HG03354 (cell line): Measurements from ENCODE around the gene GEMIN5.

Experiments
- ATAC-seq: cut with Tn5 transposase; IDR thresholded peaks from one replicate; pipeline ENCODE4 v1.9.1; 2021; ENCODE audit warnings: mild to moderate bottlenecking; ENCODE audit not compliant: unreplicated experiment, poor library complexity, severe bottlenecking

Gene GEMIN5

DNA sequence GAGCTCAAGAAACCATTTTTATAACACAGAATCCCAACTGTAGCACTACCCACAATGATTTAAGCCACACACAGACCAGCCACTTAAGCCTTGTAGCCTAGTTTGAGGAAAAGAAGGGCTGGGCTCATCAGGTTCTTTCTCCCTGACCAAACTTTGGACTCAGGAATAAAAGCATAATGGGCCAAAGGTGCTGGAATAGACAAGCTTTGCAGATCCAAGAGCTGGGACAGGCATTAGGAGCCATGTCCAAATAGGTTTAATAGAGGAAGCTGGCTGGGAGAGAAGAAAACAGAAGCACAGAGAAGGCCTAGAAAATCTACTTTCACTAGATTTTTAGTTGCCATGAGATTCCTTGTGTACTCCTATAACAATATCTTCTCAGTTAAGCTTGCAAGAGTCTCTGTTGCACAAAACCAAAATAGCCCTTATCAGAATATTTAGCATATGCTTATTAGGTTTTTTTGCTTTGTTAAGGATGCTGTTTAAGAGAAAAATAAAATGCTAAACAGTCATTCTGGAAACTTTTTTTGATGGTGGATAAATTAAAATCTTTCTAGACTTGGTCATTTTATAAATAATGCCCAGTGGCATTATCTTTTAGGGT is 41.3 kb downstream of the GEMIN5 start:
- ATAC-seq: no peak

DNA sequence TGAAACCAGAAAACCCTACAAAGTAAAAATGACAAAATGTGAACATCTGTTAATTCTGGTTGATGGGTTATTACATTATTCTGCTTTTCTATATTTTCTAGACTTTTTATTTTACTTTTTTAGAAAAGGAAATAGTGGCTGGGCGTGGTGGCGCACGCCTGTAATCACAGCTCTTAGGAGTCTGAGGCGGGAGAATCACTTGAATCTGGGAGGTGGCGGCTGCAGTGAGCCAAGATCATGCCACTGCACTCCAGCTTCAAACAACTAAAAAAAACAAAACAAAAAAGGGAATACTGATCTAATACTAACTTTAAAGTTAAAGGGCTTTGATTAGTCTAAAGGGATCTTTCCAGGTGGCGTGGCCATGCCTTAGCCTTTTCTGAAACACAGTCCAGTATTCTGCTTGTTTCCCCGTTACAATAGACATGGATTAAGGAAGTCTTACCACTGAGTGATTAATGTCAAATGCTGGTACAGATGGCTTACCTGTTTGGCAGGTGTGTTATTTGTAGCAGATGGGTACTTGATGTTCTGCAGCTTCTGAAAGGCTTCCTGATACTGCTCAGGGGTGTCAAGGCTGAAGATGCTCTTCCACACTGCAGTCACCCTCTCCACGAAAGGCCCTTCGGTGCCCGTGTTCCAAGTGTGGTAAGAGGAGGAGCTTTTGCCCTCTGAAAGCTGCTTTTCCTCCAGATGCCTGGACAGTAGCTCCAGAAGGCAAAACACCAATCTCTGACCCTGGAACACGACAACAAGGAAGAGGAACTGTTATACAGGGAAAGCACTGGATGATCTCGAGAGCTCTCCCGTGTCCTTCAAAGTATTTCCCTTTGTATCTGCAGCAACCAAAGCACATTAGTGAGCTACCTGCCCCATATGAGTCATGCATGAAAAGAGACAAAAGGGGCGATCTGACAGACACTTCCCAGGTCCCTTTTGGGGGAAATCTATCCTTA is 42.1 kb downstream of the GEMIN5 start:
- ATAC-seq: no peak

DNA sequence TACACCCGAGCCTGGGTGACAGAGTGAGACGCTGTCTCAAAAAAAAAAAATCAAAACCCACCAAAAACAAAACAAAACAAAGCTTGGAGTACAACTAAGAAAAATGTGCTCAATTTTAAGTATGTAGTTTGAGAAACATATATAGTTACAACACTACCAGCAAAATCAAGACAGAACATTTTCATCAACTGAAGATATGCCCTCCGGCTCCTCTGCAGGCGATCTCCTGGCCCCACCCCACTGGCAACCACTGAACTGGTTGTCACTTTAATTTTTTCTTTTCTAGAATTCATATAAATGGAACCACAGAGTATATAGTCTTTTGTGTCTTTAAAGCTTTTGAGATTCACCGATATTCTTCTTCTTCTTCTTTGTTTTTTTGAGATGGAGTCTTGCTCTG is 44.6 kb downstream of the GEMIN5 start:
- no peak for ATAC-seq

DNA sequence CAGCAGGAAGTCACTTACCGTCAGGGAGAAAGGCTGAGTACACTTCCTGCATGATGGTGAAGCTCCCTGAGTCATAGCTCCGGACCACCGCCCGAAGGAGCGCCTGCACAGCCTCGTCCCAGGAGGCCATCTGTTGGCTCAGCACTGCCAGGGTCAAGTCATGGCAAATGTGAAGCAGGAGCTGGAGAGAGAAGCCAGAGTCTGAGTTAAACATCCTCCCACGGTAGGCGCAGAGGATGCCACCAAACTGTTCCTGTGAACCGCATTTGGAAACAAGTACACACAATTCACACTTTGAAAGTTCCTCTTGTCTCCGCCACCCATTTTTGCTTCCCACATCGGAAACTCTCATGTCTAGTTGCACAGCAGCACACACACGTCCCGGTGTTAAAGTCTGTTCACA is 45.6 kb downstream of the GEMIN5 start:
- no peak for ATAC-seq

DNA sequence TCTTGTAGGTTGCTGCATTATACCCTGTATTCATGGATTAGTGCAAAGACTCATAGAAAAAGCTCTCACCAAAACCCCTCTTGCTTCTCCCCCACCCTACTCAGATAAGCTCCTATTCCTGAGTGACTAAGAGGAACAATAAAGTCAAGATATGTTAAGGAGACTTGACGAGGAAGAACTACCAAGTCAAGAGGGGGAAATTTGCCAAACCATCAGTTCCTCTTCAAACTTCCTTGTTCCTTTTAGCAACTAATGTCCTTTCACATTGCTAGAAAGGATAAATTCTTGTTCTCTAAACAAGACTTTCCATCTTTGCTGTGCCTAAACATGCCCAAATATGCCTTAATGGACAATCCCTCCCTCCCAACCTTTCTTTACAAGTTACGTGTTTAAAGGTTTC is 52.6 kb downstream of the GEMIN5 start:
- ATAC-seq: no peak

DNA sequence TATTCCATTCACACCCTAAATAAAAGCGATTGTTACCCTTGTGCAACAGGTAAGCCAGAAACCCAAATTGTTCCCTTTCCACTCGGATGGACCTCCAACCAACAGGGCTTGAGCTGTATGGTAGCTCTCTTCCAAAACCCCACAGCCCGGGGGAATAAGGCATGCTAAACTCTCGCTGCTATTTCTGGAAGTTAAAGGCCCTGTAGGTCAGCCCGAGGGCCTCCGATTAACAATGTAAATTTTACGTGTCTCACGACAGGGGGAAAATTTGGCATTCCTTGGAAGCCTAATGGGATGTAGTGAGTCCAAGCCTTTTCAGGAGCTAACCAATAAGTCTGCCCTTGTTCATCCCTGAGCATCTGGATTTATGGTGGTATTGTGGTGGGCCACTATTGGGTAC is 53.6 kb downstream of the GEMIN5 start:
- ATAC-seq: no peak

DNA sequence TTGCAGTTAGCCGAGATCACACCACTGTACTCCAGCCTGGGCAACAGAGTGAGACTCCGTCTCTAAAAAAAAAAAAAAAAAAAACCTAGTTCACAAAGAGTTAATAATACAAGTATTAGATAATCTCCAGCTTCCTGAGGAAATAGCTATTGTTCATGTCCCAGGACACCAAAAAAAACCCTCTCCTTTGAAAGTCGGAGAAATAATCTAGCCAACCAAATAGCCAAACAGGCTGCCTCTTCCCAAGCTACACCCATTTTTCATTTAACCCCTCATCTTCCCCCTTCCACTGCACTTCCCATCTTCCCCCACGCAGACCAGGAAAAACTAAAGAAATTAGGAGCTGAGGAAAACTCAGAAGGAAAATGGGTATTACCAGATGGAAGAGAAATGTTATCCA is 56.0 kb downstream of the GEMIN5 start:
- no peak for ATAC-seq

DNA sequence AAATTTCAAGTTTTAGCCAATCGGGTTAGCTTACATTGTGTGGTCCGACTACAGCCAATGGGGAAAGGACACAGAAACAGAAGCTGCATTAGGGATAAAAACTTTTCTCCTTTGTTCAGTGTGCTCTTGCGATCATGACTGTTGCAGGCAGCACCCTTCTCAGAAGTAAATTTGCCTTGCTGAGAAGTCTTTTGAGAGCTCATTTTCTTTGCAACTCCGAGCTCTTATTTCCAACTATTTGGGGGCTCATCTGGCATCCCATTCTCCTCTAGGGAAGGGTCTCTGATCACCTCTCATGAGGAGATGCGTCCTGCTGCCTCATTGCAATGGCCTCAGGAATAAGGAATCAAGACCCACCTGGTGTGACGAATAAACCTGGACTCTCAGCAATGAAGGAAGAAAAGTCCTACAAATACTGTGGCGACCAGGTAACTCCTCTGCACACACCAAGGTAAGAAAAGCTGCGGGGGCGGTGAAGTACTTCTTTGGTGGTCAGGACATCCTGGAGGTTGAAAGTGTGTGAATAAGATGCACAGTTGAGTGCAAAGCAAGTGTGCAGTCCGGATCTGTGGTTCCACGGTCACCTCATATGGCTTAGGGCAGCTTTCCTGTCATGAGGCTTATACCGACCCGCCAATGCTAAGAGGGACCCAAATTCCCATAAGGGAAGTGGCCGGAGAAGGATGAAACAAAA is 59.2 kb downstream of the GEMIN5 start:
- ATAC-seq: no peak

DNA sequence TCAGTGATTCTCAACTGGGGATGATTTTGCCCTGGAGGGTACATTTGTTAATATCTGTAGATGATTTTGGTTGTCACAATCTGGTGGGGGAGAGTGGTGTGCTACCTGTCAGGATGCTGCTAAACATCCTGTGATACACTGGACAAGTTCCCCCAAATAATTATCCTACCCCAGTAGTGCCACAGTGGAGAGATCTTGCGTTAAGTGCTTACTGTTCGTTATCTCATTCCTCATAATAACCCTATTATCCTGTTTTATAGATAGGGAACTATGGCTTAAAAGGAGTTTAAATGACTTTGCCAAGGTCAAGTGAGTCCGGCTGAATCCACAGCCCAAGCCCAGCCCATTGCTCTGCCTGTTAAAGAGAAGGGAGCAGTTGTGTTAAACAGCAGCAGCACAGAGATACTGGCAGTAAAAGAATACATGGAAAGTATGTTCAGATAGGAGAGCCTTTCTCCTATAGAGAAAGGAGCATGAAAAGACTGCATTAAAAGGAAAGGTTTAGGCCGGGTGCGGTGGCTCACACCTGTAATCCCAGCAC is 64.2 kb downstream of the GEMIN5 start:
- ATAC-seq: no peak

DNA sequence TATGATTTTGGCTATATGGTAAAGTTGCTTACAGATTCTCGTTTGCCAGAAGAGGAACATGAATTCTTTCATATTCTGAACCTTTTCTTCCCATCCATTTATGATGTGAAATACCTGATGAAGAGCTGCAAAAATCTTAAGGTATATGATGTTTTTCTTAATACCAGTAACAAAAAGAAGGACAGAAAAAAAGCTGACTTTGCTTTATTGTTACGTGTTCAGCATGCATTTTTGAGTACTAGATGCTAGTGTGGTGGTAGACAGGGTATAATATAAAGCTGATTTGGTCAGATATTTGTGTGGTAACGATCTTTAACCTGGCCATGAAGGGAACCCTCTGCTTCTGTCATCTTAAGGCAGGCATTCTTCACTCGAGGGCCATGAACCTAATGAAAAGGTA is 66.3 kb downstream of the GEMIN5 start:
- no peak for ATAC-seq

DNA sequence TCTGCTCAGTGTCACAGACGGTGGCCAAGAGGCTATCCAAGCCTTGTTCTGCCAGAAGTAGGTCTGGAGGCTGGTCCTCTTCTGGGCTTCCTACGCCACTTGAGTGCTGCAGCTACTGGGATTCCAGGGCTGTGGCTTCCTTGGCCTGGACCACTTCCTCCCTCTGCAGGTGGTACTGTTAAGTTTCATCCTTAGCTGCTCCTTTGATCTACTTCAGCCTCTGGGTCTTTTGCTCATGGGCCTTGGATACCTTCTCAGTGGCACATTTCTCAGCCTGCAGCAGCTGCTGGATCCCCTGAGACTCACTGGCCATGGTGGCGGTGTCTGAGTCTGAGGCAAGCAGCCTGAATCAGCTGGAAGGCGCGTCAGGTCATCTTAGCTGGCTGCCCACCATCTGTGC is 69.3 kb downstream of the GEMIN5 start:
- ATAC-seq: no peak

DNA sequence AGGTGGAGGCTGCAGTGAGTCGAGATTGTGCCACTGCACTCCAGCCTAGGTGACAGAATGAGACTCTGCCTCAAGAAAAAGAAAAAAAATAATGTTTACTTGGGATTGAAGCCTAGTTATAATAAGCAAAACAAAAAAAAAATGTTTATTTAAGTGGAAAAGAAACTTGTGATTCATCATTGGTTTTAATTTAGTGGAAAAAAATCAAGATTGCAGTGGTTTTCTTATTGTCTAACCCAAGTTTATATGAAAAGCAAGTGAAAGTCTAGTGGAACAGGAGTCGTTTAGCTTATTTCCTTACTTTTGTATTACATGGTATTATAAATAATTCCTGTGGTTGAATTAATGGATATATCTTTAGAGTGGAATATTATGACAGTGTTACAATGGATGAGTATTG is 71.2 kb downstream of the GEMIN5 start:
- ATAC-seq: no peak

DNA sequence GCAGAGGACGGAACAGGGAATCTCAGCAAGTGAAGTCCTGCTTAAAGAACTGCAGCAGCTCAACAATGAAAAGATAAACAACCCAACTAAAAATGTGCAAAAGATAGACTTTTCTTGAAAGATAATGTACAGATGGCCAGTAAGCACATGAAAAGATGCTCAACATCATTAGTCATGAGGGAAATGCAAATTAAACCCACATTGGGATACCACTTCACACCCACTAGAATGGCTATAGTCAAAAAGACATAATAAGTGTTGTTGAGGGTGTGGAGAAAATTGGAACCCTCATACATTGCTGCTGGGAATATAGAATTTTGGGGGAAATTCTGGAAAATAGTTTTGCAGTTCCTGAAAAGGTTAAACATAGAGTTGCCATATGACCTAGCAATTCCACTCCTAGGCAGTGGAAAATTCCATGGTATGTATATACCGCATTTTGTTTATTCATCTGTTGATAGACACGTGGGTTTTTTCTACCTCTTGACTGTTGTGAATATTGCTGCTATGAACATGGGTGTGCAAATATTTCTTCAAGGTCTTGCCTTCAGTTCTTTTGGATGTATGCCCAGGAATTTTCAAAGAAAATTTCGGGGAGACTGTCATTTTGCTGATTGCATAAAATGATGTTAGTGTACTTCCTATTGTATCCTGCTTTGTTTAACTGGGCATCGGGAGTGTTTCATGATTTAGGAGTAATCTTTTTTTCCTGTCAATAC is 72.4 kb downstream of the GEMIN5 start:
- no peak for ATAC-seq

DNA sequence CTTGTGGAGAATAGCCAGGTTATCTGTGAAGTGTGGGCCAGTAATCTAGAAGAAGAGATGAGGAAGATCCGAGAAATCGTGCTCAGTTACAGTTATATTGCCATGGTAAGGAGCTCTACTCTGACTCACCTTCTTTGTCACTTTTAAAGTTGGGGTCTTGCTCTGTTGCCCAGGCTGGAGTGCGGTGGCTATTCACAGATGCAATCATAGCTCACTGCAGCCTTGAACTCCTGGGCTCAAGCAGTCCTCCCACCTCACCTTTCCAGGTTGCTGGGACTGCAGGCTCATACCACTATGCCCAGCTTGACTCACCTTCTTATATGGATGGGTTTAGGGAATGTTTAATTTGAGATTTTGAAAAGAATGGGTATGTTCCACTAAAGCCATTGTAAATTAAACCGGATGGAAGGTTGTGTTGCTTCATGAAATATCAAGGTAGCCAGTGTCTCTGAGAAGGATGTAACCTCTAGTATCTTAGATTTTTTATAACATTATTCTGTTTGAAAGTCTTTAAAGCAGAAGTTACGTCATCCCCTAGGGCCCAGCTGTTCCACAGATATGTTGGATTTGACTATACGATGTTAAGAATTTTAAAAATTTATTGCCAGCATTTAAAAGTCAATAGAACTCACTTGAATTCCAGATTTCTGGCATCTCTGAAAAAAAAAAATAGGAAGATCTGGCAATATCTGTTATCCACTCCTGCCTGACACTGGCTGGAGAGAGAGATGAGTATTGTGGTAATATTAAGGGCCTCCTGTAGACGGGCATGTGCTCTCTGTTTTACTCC is 74.5 kb downstream of the GEMIN5 start:
- ATAC-seq: no peak

DNA sequence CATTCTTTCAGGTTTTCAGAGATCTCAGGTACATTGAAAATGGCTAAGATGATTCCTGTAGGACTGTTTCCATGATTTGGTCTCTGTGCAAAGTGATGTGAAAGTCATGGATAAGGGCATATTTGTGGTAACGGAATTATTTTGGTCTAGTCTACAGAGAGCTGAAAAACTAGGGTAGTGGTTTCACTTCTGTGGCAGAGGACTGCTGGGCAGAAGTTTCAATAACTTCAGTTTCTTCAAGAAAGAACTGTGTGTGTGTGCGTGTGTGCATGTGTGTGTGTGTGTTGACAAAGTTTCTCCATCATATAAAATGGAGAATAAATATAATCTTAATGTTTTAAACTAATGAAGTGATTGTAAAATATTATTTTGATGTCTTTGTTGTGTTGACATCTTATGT is 75.2 kb downstream of the GEMIN5 start:
- no peak for ATAC-seq

DNA sequence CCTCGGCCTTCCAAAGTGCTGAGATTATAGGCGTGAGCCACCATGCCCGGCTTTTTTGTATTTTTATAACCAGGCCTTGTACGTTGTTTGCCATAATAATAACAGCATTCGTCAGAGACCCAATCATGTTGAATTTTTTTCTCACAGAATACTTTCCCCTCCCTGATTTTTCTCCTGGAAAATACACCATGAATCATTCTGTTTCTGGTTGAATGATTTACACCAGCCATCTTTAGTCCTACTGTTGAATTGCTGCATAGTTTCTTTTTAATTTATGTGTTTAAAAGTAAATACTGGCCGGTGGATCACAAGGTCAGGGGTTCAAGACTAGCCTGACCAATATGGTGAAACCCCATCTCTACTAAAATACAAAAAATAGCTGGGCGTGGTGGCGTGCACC is 76.1 kb downstream of the GEMIN5 start:
- ATAC-seq: no peak

DNA sequence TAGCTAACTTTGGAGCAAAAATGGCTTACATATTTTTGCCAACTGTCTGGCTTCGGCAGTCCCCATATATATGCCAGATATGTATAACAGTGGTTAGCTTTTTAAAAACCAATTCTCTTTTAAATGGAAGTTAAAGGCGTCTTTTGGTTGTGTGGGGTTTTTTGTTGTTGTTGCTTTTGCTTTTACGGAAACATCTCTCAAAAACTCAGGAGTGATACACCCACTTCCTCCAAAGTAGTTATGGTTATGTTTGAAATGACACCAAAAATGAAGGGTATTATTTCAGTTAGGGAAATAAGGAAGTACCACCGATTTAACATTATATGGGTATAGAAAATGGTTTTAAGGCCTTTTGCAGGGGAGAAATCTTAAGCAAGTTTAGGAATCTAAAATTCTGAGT is 77.2 kb downstream of the GEMIN5 start:
- no peak for ATAC-seq

DNA sequence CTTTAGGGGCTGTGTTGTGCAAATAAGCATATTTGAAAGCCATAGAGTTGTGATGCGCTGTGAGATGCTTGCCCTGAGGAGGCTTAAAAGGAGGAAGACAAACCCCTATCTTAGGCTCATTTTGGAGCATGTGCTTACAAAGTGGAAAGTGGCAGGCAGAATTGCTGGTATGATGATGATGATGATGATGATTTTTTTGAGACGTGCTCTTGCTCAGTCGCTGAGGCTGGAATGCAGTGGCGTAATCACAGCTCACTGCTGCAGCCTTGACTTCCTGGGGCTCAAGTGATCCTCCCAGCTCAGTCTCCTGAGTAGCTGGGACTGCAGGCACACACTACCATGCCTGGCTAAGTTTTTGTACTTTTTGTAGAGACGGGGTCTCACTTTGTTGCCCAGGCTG is 77.9 kb downstream of the GEMIN5 start:
- ATAC-seq: no peak
